Kidney capillary endothelial cell (primary cell): ENCODE results near the gene KRTAP20-1.

Experiments used
- DNase-seq: peaks from one replicate; pipeline ENCODE4 v3.0.0-alpha.2; 2018; ENCODE audit warnings: low spot score

Gene KRTAP20-1, protein sequence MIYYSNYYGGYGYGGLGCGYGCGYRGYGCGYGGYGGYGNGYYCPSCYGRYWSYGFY

DNA sequence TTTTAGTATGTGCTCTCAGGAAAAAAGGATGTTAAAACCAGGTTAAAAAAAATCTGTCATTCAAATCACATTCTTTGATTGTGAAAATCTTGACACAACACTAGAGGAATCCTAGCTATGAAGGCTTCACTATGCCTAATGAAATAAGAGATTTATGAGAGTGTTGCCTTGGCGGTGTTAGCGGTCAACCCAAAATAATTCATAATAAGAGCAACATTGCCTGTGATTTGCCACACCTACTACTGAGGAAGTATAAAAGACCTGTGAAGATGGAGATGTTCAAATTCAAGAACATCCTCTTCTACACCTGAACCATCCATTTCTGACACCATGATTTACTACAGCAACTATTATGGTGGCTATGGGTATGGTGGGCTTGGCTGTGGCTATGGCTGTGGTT, at the start of gene KRTAP20-1:
TSS of gene KRTAP20-1 (plus strand) at position 301 of the 400 bp plus-strand sequence. CDS start at position 331, 30 bp downstream.
- no peak for DNase-seq

DNA sequence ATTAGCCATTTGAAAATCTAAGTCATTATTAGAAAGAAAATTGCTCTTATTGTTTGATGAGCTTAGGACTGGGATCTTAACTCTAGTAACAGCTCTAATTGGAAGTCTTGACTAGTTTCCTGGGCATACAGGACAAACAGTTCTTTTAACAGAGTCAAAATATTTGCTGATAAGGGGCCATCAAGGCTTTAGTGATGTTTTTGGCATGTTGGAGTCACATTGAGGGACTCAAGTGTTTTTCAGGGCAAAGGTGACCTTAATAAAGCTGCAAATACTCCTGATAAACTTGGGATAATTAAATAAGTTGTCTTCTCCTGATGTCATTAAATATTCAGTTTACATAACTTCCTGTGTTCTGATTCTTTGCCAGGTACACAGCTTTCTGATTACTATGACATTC, 48.6 kb upstream of the KRTAP20-1 start:
- no peak for DNase-seq

DNA sequence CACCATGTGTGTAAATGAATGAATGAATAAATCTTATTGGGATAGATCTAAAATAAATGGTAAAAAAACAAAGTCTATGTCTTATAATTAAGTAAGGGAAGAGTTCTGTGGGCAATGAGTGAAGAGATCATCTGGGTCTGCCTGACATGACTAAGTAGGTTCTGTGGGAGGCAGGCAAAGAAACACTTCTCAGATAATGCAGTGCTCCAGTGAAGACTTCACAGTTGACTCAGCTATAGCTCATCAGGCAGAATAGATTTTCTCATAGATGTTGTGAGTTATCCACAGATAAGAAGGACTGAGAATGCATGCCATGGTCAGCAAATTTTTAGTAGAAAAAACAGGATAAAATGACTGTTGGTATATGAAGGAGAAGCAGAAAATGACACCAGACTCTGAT, 38.5 kb upstream of the KRTAP20-1 start:
- DNase-seq: no peak

DNA sequence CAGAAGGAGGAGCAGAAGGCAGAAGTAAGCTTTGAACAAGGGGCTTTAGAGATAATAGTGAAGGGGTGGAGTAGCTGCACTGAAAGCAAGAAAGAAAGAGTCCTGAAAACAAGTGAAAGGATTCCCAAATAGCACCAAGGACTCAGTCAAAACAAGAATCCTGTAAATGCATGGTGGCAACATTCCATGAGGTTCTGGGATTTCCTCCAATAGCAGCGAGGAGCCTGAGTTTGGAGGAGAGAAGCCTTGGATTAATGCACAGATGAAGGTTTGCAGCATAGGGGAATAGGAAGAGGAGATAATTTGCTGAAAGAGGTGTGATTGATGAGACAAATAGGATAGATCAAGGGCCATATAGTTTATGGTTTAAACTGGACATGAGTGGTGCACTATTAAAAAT, 36.9 kb upstream of the KRTAP20-1 start:
- DNase-seq: no peak

DNA sequence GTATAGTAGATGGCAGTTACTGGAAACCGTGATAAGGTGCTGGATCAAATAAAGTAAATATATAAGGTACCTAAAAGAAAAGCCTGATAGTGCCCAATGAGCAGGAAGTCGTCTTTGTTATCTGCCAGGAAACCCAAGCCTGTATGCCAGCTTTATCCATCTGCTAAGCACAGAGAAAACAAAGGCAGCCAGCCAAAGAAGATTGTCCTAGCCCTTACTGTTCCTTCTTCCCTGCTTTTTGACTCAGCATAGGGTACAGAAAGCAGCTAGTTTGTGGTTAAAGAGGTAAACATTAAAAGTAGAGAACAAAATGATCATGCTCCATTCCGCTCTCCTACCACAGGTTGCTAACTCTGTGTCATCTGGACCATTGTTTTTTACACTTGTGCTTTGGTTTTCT, 36.1 kb upstream of the KRTAP20-1 start:
- DNase-seq: no peak

DNA sequence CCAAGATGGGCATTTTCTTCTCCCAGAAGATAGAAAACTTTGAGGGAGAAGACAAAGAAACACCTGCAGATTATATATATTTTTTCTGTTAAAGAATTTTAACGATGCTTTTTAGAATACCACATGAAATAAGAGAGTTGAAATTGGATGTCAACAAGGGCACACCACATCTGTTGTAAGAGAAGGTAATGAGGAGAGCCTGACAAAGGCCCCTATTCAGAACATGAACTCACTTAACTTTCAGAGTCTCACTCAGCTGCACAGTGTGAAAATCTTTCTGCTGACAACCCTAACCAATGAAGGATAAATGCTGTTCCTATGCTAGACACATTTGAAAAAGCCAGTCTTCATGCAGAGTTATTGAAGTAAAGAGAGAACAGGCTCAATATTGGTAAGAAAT, 33.4 kb upstream of the KRTAP20-1 start:
- no peak for DNase-seq

DNA sequence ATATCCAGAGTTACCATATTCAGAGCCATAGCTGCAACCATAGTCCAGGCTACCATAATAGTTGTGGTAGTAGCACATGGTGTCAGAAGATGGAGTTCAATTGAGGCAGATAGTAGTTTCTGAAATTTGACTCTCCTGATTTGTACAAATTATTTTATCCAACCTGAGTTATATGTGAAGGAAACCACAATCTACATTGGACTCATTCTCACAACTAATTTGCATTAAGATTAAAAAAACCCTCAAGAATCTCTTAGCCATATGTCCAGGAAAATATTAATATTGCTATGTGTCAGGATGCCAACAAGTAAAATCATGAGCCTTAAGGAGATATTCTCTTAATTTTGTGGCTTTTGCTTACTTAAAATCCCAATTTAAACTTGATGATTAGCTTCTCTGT, 25.9 kb upstream of the KRTAP20-1 start, which contains the start of gene KRTAP22-2:
TSS of gene KRTAP22-2 (minus strand) at position 101 of the 400 bp plus-strand sequence.
- no peak for DNase-seq

DNA sequence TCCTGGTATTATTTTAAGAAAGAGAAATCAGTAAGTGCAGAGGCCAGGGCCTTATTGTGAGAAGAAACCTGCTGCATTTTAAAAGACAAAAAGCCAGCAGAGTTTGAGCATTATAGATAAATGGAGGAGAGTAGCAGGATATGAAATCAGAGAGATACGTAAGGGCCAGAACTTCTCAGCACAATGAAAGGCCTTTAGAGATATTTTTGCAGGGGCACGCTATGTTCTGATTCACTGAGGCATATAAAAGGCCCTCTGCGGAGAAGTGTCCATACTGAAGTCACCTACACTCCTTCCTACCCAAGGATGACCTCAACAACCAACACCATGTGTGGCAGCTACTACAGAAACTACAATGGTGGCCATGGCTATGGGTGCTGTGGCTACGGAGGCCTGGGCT, 24.1 kb upstream of the KRTAP20-1 start, which contains the start of gene KRTAP6-3:
TSS of gene KRTAP6-3 (plus strand) at position 301 of the 400 bp plus-strand sequence. CDS start at position 307, 6 bp downstream.
- DNase-seq: no peak

DNA sequence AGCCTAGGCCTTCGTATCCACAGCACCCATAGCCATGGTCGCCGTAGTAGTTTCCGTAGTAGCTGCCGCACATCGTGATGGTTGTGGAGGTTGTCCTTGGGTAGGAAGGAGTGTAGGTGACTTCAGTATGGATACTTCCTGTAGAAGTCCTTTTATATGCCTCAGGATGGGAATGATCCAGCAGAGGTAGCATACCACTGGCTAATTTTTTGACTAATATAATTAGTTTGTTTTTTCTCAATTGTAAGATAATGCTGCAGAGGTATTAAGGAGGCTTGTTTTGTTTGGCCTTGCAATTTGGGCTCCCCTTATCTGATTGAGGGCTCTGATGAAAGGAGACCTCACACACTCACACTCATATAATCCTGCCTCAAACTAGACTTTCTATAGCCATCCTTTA, 17.4 kb upstream of the KRTAP20-1 start, which contains the start of gene KRTAP6-2:
TSS of gene KRTAP6-2 (minus strand) at position 101 of the 400 bp plus-strand sequence. CDS start at position 73, 28 bp downstream.
- no peak for DNase-seq

DNA sequence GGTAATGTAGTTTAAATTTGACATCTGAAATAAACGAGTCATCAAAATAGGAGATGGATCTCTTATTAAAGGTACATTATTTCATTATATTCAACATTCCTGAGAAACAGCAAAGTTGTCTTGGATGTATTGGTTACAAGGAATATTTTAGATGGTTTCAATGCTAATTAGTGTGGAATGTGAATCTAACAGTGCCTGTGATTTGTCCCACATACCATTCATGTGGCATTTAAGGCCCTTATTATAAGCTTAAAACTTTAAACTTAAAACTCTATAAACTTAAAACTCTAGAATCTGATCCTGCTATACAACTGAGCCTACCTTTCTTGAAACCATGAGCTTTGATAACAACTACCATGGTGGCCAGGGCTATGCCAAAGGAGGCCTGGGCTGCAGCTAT, 15.4 kb upstream of the KRTAP20-1 start, which contains the start of gene KRTAP22-1:
TSS of gene KRTAP22-1 (plus strand) at position 301 of the 400 bp plus-strand sequence.
- DNase-seq: no peak

DNA sequence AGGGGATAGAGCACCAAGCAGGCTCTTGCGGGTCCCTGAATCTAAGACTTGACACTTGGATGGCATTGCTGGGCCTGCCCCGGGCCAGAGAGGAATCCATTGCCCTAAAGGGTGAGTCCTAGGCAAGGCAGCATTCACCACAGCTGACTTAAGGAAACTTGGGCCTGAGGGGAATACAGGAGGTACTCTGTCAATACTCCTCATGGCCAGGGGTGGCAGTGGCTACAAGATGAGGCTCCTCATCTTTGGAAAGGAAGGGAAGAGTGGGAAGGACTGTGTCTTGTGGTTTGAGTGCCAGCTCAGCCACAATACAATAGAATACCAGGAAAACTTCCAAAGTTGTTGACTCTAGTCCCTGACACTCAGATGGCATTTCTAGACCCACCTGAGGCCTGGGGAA, 10.3 kb upstream of the KRTAP20-1 start:
- no peak for DNase-seq

DNA sequence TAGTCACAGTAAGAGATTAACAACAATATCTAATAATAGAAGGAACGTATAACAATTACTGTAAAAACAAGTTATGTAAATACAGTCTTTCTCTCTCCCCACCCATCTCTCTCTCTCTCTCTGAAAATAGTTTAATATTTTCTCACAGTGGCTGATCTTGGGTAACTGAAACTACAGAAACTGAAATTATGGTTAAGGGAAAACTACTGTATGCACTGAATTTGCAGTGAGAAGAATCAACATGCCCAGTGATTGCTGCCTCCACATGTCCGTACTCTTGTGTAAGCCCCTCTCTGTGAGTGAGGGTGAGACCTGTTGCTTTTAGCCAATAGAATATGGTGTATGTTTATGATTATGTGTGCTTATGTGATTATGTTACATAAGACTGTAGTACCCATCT, 4.1 kb upstream of the KRTAP20-1 start:
- no peak for DNase-seq

DNA sequence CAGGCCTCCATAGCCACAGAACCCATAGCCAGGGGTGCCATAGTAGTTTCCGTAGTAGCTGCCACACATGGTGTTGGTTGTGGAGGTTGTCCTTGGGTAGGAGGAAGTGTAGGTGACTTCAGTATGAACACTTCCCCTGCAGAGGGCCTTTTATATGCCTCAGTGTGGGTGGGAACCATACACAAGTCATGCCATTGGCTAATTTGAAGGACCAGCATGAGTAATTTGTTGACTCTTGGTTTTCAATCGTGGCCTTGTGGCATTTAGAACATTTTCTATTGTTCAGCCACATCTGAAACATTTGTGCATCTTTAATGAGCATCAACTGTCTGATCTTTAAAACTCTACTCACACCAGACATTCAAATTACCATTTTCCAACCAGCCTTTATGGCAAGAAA, 2.4 kb upstream of the KRTAP20-1 start, which contains the start of gene KRTAP6-1:
TSS of gene KRTAP6-1 (minus strand) at position 95 of the 400 bp plus-strand sequence. CDS start at position 69, 26 bp downstream.
- DNase-seq: no peak

DNA sequence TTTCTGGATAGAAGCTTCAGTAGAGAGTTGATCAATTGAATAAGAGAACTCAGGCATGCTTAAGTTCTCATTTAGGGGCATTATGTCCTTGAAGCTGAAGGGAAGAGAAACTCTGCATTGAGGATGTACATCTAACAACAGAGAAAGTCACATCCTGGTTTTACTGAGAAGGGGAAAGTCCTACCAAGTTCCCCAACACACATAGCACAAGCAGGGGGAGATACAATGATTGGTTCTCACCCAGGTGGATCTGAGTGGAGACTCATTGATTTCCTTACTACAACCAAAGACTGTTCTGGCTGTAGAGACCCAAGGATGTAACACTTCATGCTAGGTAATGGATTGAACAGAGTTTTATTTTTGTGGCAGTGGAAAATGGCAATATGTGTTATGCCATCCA, 1.0 kb upstream of the KRTAP20-1 start:
- no peak for DNase-seq

DNA sequence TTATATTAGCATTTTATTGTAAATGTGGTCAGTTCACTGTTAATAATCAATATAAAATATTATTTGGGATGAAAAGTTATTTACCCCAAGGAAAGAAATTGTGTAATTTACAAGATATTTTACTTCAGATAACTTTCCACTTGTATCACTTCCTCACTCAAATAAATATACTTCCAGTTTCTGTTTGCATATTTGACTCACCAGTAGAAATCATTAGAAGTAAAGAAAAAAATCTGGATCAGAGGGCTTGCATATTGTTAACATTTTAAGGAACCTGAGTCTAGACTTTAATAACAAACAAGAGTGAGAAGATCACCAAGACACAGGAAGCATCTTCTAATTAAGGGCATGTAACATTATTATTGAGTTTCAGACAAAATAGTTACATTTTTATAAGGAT, 3.9 kb downstream of the KRTAP20-1 start:
- DNase-seq: no peak

DNA sequence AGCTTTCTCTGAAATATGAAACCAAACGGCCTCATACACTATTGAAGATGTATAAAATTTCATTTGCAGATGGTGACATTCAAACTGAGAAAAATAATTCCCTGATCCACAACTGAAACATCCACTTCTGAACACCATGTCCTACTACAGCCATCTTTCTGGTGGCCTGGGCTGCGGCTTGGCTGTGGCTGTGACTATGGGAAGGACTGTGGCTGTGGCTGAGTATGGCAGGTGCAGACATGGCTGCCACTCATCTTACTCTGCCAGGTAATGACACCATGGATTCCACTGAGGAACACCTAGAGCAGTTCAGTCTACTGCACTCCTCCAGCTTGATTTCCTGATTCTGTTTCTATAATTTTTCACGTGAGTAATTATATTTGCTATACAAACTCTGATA, 4.3 kb downstream of the KRTAP20-1 start, which contains the start of gene KRTAP20-4:
TSS of gene KRTAP20-4 (plus strand) at position 106 of the 400 bp plus-strand sequence.
- DNase-seq: no peak

DNA sequence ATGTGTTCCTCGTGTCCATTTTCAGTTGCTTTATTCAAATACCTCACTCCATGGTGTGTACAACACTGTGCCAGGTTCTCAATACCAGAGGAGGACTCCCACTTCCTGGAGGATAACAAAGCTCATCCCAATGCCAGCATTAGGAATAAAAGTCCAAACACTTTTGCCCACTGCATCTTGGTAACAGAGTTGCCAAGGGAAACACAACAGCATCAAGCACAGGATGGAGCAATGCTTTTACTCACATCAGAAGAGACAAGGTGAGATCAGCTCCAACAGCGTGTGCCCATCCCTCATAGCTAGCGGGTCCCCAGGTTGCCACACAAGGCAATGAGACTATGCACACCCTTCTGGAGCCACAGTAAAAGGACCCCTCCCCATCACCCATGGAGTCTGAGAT, 7.1 kb downstream of the KRTAP20-1 start:
- DNase-seq: no peak

DNA sequence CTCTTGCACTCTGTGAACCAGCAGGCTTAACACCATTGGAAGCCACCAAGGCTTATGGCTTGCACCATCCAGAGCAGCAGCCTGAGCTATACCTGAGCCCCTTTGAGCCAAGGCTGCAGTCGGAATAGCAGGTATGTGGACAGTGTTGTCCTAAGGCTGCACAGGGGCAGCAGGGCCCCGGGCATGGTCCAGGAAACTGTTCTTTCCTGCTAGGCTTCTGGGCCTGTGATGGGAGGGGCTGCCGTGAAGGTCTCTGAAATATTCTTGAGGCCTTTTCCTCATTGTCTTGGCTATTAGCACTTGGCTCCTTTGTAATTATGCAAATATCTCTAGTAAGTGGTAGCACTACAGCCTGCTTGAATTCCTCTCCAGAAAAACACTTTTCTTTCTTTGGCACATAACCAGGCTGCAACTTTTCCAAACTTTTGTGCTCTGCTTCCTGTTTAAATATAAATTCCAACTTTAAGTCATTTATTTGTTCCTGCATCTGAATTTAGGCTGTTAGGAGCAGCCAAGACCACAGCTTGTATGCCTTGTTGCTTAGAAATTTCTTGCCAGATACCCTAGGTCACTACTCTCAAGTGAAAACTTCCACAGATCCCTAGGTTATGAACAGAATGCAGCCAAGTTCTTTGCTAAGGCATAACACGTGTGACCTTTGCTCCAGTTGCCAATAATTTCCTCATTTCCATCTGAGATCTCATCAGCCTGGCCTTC, 9.4 kb downstream of the KRTAP20-1 start:
- DNase-seq: no peak

DNA sequence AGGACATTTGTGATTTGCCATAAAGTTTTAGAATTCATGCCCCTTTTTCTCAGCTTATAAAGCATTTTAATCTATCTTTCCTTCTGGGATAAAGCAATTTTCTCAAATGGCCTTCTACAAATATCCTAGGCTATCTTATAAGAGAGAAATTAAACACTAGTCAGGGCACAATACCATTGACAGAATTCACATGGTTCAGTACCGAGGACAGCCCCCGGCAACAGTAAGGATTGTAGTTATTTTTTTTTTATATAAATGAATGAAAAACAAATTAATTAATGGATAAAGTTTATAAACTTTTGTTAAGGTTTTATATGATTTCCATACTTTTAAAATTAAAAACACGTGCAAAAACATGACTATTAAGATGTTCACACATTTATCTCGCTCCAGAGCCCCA, 11.9 kb downstream of the KRTAP20-1 start:
- DNase-seq: no peak

DNA sequence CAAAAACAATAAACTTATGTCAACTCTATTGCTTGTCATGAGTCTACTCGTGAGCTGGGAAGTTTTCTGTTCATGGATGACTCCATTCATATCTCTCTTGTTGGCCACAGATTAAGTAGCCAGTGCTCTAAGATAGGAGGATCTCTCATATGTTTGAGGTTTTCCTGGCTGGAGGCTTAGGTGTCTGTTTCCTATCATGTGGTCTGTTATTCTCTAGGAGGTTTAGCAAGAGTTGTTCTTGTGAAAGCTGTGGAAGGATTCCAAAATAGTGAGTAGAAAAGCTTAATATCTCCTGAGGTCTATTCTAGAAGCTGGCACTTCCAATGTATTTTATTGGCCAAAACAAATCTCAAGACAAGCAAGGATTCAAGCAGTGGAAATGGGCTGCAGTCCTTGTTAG, 13.0 kb downstream of the KRTAP20-1 start:
- DNase-seq: no peak

DNA sequence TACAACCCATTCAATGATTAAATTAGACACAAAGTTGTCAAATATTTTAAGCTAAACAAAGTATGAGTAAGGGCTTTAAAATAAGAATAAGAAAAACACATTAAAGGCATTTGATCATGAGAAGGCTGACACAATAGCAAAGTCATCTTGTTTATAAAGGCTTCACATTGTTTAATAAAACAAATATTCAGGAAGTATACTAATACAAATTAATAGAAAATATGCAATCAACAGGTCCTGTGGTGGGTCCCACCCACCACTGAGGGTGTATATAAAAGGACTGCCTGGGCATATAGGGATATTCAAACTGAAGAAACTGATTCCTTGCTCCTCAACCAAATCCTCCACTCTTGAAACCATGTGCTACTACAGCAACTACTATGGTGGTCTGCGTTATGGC, 18.7 kb downstream of the KRTAP20-1 start, which contains the start of gene KRTAP20-2:
TSS of gene KRTAP20-2 (plus strand) at position 301 of the 400 bp plus-strand sequence. CDS start at position 359, 58 bp downstream.
- DNase-seq: no peak

DNA sequence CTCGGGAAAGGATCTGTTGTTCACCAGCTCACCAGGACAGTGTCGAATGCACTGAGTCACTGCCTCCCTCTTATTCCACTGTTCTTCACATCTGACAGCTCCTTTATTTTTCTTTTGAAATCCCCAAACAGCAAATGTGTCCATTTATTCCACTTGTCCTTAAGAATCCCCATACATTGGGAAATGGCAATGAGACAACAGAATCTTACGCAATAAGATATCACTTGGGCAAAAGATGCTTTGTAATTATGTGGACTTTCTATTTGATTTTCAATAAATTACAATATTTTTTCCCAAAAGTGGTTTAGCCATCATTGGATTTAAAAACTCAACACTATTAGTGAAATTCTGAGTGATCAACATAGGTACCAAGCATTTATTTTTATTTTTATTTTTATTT, 22.5 kb downstream of the KRTAP20-1 start:
- DNase-seq: no peak

DNA sequence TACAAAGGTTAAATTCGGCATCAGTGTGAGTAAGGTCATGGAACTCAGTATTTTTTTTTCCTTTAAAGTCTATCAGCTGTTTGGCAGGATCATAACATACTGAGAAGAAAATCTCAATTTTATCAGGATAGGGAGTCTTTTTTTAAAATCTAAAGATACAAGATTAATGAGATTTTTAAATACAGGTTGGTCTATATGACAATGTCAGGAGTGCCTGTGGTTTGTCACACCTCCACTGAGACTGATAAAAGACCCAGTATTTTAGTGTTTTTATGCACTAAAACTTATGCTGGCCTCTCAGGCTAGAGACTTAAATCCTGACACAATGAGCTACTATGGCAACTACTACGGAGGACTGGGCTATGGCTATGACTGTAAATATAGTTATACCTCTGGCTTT, 26.3 kb downstream of the KRTAP20-1 start, which contains the start of gene KRTAP20-3:
TSS of gene KRTAP20-3 (plus strand) at position 301 of the 400 bp plus-strand sequence.
- no peak for DNase-seq
